Stimulated activated CD8-positive, alpha-beta memory T cell treated with anti-CD3 and anti-CD28 coated beads, Interleukin-7, amount 100 ng/mL, for 24 hours (primary cell): ENCODE results near the gene CHST13.

Source experiments
- DNase-seq: peaks from one replicate; pipeline ENCODE4 v3.0.0-alpha.2; 2020; ENCODE audit warnings: low read depth

CHST13 gene

DNA sequence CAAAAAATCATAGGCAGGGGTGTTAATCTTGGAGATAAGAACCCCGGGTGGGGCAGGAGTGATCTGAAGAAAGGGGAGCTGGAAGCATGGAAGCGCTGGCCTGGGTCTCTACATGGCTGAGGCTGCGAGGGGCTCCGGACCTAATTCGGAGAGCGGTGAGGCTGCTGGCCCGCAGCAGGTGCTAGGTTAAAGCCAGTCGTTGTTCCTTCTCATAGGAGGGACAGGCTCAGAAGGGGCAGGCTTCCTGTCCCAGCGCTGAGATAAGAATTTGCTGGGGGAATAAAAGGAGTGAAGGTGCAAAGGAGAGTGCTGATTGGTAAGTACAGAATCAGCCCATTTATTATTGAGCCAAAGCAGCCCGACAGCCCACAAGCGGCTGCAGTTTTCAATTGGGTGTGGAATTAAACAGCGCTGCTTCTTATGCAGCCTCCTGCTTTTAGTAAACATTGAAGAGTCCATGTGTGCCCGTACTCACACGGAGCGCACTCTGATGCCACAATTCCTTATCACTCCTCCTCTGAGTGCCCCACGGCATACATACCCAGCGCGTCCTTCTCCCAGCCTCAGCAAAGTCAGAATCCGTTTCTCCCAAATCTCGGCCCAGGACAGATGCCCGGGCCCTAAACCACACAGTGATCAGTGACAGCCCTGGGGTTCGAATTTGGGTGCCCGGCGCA is 17.1 kb downstream of the CHST13 start:
- DNase-seq: no peak

DNA sequence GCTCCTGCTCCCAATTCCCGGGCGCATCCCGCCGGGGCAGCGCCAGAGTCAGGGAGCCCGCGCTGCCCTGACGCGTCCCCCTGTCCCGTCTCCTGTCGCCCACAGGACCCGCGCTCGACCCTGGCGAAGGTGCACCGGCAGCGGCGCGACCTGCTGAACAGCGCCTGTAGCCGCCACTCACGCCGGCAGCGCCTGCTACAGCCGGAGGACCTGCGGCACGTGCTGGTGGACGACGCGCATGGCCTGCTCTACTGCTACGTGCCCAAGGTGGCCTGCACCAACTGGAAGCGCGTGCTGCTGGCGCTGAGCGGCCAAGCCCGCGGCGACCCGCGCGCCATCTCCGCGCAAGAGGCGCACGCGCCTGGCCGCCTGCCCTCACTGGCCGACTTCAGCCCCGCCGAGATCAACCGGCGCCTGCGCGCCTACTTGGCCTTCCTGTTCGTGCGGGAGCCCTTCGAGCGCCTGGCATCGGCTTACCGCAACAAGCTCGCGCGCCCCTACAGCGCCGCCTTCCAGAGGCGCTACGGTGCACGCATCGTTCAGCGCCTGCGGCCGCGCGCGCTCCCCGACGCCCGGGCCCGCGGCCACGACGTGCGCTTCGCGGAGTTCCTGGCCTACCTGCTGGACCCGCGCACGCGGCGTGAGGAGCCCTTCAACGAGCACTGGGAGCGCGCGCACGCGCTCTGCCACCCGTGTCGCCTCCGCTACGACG is 17.8 kb downstream of the CHST13 start:
- DNase-seq: no peak

DNA sequence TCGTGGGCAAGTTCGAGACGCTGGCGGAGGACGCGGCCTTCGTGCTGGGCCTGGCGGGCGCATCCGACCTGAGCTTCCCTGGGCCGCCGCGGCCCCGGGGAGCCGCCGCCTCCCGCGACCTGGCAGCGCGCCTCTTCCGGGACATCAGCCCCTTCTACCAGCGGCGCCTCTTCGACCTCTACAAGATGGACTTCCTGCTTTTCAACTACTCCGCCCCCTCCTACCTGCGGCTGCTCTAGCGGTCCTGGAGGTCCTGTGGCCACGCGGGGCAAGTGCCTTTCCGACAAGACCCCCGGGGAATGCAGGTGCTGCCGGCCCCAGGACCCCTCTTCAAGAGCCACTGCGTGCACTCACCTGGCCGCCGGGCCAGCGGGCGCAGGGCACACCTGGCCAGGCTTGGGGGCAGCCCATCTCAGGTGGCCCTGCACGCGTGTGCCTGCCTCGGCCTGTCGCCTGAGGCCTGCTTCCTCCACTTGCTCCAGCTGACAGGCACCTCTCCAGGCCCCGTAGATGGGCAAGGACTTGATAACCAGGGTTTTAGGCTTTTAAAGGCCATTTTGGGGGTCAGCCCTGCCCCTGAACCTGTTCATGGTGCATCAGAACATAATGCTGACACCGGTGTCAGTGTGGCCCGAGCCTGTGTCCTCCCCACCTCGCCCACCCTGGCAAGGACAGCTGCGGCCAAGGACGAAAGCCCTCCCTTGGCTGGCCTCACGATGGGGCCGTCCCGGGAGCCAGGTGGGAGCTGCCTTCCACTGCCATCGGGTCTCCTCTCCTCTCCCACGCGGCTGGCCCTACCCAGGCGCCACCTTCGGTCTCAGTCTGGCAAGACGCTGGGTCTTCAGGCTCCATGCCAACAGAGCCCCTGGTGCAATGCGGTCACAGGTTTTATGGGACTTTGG is 18.6 kb downstream of the CHST13 start:
- DNase-seq: no peak

DNA sequence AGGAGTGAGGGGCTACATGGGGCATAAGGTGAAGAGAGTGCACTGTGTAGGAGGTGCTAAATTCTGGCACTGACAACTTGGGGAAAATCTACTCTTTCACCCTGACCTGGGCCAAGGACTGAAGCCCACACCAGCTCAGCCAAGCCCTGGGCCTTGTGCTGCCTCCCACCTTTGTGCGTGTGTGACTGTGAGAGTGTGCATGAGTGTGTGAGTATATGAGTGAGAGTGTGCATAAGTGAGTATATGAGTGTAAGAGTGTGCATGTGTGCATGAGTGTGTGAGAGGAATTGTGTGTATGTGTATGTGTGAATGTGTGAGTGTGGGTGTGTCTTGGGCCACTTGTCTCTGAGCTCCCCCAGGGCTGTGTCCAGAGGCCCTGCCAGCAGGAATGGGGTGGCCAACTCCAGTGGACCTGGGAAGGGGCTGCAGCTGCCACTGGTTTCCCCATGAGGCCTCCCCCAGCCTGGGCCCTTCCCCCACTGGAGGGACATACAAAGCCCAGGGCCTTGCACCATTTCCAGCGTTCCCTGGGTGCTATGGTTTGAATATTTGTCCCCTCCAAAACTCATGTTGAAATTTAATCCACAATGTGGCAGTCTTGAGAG is 19.6 kb downstream of the CHST13 start:
- DNase-seq: no peak

DNA sequence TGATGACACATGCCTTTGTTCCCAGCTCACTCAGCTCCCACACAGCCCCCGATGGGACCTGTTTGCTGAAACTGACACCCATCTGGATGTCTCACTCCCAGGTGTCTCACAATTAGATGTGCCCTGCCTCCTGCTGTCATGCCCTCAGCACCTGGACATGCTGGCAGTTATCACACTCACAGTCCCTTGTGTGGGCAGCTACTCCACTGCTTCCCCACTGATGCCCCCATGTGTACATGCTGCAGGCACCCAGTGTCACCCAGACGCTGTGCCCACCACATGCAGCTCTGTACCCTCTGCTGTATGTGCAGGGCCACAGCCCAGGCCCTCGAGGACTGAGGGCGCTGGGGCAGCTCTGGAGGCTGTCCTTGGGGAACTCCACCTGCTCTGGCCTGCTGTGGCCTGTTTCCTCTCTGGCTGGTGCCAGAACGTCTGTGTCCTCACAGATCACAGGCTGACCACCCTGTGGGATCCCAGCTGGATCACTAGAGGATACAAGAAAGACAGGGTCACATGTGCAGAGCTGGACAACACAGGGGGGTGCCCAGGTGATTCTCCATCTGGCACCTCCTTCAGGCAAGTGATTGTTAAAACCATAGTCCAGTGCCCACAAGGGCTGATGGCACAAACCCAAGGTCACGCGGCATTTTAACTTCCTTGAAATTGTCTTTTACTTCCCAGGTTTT is 20.8 kb downstream of the CHST13 start:
- DNase-seq: no peak

DNA sequence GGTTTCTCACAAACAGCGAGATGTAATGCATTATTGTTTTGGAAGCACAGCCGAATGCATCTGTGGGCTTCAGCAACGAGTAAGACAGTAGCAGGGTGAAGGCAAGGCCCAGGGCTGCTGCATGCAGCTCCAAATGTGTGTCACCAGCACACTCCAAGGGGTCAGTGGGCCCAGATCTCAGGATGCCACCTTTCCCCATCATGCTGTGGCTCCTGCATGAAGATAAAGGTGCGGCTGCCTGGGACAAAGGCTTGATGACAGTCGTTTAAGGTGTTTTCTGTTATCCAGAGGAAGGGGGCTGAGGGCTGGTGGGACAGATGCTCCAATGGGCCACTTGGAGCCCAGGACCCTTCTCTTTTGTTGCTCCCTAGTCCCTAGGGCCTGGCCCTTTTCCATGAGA is 21.6 kb downstream of the CHST13 start:
- no peak for DNase-seq

DNA sequence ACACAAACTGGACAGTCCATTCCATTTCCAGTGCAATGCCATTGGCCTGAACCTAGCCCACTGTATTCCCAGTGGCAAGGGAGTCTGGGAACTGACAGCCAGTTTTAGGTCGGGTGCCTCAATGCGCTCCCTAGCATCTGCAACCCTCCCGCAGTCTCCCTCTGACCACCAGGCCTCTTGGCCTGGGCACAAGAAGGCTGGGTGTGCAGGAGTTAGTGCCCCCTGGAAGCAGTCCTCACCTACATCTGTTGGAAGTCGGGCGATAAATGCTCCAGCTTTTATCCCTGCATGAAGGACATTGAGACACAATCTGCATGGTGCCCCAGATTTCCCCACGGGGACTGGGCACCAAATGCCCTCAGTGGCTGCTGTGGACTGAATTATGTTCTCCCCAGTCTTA is 22.1 kb downstream of the CHST13 start:
- no peak for DNase-seq

DNA sequence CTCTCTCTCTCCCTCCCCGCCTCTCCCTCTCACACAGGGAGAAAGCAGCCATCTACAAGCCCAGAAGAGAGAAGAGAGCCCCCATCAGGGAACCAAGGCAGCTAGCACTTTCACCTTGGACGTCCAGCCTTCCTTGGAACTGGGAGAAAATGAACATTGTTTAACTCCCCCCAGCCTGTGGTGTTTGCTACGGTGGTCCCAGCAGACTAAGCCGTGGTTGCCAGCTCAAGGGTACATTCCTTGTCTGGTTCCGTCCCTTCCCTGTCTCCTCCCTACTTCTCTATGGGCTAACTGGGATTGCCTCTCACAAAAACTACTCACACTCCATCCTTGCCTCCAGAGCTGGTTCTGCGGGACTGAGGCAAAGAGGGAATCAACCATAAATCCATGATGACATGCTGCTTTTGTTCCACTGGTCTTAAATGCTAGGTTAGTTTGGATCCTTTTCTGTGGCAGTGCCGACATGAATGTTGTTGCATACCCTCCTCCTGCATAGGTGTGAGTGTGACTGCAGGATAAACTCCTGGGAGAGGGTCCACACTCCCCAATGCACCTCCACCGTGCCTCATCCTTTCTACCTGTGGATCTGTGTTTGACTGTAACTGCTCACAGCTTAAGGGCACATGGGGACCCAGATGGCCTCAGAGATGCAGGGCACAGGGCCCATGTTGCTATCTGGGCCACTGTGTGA is 22.7 kb downstream of the CHST13 start:
- no peak for DNase-seq

DNA sequence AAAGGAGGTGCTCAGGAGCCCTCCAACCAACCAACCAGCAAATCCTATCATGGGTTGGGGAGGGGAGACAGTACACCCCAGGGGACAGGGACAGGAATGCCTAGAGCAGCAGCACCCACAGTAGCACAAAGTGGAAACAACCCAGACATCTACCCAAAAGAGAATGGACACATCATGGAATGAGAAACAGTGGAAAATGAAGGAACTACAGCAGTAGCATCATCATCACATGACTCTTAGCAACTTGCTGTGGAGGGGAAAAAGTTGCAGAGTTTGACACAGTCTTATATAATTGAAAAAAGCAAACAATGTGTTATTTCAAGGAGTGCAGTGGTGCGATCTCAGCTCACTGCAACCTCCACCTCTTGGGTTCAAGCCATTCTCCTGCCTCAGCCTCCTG is 23.8 kb downstream of the CHST13 start:
- no peak for DNase-seq

DNA sequence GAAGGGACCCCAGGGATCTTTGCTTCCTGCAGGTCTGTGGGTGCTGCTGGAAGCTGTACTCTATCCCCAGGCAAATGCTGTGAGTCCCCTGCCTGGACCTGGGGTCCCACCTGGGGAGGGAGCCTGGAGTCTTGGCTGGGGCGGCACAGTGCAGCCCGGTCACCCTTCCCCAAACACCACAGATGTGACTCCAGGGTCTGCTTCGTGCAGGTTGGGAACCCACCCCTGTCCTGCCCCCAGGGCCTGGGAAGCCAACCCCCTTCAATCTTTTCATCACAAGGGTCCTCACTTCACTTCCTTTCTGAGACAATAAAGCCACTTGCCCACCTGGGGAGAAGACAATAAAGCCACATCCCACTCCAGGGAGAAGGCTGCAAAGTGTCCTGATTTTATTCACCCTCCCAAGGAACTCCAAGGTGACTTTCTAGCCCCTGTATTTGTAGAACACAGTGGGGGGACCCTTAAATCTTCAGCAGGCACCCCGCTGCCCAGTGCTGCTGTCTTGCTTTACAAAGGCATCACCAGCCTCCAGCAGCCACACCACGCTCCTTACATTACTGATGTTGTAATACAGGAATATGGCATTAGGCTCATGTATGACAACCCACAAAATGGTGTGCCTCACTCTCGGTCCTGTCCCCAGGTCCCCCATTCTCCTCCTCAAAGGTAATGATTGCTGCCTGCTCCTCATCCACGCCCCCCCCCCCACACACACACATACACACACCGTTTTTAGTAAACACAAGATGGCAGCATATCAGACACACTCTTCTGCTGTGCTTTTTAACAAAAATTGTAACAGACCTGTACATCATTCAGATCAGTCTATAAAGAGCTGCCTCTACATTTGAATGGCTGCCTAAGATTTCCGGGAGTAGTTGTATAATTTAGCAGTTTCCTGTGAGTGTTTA is 24.9 kb downstream of the CHST13 start:
- DNase-seq: no peak

DNA sequence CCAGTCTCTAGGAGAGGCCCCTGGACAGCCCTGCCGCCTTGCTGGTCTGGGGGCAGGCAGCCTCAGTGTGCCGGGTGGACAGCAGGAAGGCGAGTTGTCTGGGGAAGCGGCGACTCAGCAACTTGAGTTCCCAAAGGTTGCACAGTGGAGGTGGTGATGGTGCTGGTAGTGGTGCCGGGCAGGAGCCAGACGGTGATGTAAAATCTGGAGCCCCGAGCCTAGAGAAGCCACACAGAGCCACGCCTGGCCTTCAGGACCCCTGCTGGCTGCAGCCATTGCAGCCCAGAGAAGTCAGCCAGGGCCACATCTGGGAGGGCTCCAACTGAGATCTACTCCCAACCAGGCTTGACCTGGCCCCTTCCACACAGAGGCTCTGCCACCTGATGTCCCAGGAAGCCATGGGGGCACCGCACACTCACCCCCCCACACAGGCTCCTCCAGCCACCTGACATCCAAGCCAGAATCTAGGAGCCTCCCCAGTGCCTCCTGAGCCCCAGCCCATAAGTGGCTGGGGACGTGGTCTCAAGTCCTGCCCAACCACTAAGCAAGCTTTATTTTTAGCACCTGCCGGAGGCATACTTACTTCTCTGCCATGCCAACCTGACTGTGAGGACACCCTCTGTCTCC is 26.0 kb downstream of the CHST13 start:
- no peak for DNase-seq

DNA sequence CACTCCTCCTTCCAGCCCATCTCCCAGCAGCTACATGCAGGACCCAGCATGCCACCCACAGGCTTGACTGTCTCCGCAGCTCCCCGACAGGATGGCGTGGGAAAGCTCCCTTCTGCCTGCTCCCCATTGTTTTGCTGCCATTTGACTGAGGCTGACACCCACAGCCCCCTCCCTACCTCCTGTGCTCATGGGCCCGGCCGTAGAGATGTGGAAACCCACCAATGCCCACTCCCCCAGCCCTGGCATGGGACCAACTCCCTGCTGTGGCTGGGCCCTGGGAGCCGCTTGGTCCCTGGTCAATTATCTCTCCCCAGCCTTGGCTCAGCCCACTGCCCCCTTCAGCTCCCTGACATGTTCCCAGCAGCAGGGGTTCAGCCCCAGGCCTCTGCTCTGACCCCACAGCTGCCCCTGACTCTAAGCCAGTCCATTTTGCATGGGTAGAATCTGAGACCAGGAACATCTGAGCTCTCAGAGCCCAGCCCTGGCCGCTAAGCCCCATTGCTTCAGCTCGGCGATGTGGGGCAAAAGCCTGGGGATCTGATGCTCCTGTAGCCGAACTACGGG is 26.6 kb downstream of the CHST13 start:
- no peak for DNase-seq

DNA sequence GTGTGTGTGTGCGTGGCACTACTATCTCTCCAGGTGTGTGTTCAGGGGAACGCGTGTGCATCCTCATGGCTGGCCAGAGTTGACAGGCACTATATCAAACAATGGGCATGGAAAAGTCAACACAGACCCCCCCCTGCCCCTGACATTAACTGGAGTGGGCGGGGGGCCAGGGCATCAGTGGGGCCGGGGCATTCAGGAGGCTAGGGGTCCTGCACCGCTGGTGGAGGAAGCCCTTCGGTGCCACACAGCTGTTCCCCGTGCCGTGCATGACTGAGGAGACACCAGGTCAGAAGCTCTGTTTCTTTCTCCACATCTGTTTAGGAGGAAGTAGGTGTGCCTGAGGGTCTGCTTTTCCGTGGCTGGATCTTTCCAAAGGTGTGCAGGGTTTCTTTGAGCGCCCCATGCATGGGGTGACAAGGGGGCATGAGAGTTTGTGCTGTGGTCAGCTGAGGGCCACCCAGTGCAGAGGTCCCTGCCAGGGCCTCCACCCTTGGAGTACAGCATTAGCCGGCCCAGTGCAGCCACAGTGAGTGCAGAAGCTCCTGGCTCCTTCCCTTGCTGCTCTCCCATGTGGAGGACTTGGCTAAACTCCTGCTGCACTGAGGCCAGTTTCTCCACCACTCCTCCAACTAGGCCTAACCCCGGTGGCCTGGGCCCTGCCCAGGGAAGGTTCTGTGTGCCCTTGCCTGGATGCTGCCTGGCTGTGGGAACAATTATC is 27.3 kb downstream of the CHST13 start:
- DNase-seq: no peak

DNA sequence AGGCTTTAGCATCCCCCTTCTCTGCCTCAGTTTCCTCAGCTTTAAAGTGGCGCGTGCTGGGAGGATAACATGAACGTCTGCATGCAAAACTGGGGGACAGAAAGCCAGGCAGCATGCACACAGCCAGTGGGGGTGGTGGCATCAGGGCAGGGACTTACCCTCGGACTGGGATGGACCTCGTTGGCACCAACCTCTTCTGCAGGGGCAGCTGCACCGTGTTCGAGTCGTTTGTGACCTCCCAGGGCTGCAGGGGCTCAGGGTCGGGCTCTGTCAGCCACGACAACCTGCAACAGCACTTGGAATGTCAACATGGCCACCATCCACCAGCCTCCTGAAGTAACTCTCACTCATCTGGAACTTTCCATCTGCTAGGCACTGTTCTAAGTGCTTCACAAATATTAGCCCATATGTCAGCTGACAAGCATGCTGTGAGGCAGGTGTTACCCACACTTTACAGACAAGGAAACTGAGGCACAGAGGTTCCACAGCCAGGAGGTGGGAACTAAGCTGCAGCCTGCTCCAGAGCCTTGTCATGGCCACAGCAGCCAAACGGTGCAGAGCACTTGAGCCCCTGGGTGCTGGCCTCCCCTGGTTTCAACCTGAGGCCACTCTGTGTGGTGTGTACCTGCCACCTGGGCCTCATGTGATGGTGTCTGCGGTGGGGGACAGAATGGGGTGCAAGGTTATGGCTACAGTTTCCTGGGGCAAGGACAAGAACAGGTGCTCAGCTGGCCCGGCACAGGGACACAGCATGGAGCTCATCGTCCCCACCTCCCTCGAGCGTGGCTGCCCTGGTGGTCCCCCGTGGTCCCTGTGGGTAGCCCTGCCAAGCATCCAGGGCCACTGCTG is 28.1 kb downstream of the CHST13 start:
- no peak for DNase-seq

DNA sequence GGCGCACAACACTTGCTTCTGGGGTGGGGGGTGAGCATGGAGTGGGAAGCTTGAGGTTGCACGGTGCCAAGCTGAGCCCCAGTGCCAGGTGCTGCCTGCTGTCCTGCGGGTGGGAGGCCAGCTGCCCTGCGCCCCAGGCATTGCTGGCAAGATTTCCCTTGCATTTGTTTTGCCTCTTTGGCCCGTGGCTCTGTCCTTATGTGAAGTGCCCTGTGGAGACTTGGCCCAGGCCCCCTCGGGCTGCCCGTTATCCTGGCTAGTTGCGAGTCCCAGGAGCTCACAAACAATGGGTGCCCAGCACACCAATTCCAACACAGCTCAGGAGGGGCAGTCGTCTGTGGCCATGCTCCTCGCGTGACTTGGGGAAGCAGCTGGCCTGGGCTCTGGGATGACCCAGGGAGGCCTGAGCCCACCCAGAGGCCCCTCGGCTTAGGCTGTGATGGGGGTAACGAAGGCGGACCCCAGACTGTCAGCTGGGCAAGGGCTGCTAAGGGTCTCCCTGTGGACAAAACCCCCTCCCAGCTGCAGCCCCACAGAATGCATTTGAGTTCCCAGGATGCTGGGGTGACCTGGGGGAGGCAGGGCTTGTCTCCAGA is 28.8 kb downstream of the CHST13 start:
- DNase-seq: no peak

DNA sequence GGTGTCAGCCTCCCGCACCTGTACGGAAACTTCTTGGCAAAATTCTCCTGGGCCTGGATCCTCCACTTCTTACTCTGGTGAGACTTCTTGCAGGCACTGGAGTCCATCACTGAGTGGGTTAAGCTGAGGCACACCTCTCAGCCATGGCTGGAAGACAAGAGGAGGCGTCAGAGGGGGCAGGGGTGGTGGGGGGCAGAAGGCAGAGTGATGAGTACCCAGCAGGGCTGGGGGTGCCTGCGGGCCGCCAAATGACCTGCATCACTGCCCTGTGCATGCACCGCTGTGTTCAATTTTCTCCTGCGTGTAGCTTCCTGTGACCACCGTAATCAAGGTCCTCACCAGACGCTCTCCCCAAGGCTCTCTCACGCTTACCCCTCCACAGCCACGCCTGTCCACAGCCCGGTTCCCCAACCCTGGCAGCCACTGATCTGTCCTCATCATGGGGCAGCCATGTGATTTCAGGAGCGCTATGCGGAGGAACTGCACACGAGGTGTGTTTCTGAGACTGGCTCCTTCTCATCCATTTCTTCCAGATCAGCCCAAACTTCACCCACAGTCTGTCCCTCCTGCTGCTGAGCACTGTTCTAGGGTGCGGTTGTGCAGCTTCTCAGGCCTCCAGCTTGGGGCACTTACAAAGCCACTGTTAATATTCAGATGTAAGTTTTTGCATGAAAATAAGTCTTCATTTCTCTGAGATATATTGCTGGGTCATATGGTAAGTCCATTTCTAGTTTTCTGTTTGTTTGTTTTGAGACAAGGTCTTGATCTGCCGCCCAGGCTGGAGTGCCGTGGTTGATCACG is 29.5 kb downstream of the CHST13 start:
- DNase-seq: no peak
